Peyer's patch (tissue), 4 donors: ENCODE data around the gene VANGL2.

Experiments used
- POLR2A ChIP-seq, 2 donors: fragments of 450-650 bp; IDR thresholded peaks; one replicate each; pipeline ENCODE4 v1.5.1; 2017; ENCODE audit warnings: antibody characterized with exemption in 2 of 2, mild to moderate bottlenecking in 2 of 2, moderate library complexity in 2 of 2
- TF ChIP-seq, protein P1 (sequence below), 6 experiments: fragments of 450-650 bp in 4 of 6; fragments of 200-600 bp in 2 of 6; sonication (generic) in 1 of 6; IDR thresholded peaks; one replicate each; pipeline ENCODE4 v1.5.1; 2017 to 2019; ENCODE audit warnings: antibody characterized with exemption in 6 of 6, mild to moderate bottlenecking in 3 of 6, moderate library complexity in 1 of 6

DNA sequence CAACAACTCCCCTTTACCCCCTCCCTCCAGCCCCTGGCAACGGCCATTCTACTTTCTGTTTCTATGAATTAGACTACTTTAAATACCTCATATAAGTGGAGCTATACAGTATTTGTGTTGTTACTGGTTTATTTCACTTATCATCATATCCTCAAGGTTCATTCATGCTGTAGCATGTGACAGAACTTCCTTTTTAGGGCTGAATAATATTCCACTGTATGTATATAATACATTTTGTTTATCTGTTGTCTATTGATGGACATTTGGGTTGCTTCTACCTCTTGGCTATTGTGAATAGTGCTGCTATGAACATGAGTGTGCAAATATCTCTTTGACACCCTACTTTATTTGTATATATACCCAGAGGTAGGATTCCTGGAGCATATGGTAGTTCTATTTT is 31.3 kb upstream of the VANGL2 start:
- TF ChIP-seq, protein P1, sequence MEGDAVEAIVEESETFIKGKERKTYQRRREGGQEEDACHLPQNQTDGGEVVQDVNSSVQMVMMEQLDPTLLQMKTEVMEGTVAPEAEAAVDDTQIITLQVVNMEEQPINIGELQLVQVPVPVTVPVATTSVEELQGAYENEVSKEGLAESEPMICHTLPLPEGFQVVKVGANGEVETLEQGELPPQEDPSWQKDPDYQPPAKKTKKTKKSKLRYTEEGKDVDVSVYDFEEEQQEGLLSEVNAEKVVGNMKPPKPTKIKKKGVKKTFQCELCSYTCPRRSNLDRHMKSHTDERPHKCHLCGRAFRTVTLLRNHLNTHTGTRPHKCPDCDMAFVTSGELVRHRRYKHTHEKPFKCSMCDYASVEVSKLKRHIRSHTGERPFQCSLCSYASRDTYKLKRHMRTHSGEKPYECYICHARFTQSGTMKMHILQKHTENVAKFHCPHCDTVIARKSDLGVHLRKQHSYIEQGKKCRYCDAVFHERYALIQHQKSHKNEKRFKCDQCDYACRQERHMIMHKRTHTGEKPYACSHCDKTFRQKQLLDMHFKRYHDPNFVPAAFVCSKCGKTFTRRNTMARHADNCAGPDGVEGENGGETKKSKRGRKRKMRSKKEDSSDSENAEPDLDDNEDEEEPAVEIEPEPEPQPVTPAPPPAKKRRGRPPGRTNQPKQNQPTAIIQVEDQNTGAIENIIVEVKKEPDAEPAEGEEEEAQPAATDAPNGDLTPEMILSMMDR (IDR thresholded peaks at IDR 0.05): no peak
- no peak for TF ChIP-seq POLR2A (IDR thresholded peaks at IDR 0.05)
